ENCODE measurements around the gene CTRB1.
"Not testable (repeated sequence)": the region's sequence is repeated elsewhere in the genome, so short reads cannot be mapped to it uniquely, and the experiment has no call there.

The CTRB1 gene

DNA sequence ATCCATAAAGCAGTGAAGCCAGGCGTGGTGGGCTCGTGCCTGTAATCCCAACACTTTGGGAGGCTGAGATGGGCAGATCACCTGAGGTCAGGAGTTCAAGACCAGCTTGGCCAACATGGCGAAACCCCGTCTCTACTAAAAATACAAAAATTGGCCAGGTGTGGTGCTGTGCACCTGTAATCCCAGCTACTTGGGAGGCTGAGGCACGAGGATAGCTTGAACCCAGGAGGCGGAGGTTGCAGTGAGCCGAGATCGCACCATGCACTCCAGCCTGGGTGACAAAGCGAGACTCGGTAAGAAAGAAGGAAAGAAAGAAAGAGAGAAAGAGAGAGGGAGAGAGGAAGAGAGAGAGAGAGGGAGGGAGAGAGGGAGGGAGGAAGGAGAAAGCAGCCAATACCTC lies 53.8 kb downstream of the CTRB1 start:
- not testable (repeated sequence) for DNase-seq (ENCODE audit: low spot score)

- no peak for DNase-seq (ENCODE audit: low spot score)
Measured at GRCh38 chr16:75273054-75273925, 54.5 kb downstream of the CTRB1 start.

Measured in cerebellar cortex (tissue), 1 donor.